GM19452 (cell line): ENCODE results near the gene ITLN1.

Experiments
- ATAC-seq: cut with Tn5 transposase; IDR thresholded peaks from one replicate; pipeline ENCODE4 v1.9.1; 2021; ENCODE audit not compliant: unreplicated experiment

The ITLN1 gene

GRCh38 chr1:160858507-160858906 is 26.5 kb downstream of the ITLN1 start:
- ATAC-seq: no peak

- no peak for ATAC-seq
Measured at GRCh38 chr1:160858097-160858496, 26.9 kb downstream of the ITLN1 start.

GRCh38 chr1:160855181-160855981 is 29.6 kb downstream of the ITLN1 start:
- ATAC-seq: peak; percentile 93

GRCh38 chr1:160853754-160854153 is 31.2 kb downstream of the ITLN1 start:
- no peak for ATAC-seq

- ATAC-seq: no peak
Measured at GRCh38 chr1:160853014-160853413, 32.0 kb downstream of the ITLN1 start.

- ATAC-seq: no peak
Measured at GRCh38 chr1:160850993-160851392, 34.0 kb downstream of the ITLN1 start.

GRCh38 chr1:160850541-160850940 is 34.4 kb downstream of the ITLN1 start:
- no peak for ATAC-seq

- no peak for ATAC-seq
Measured at GRCh38 chr1:160846281-160846680, 38.7 kb downstream of the ITLN1 start.

GRCh38 chr1:160844447-160845232 is 40.3 kb downstream of the ITLN1 start:
- no peak for ATAC-seq

GRCh38 chr1:160841079-160841478 is 43.9 kb downstream of the ITLN1 start:
- ATAC-seq: no peak

GRCh38 chr1:160839746-160840145 is 45.2 kb downstream of the ITLN1 start:
- no peak for ATAC-seq

- no peak for ATAC-seq
Measured at GRCh38 chr1:160838888-160839287, 46.1 kb downstream of the ITLN1 start.

- ATAC-seq: peak; percentile 78
Measured at GRCh38 chr1:160837558-160838205, 47.3 kb downstream of the ITLN1 start.

- no peak for ATAC-seq
Measured at GRCh38 chr1:160836981-160837557, 47.9 kb downstream of the ITLN1 start.

- ATAC-seq: no peak
Measured at GRCh38 chr1:160836561-160836960, 48.4 kb downstream of the ITLN1 start.

GRCh38 chr1:160835751-160836150 is 49.2 kb downstream of the ITLN1 start:
- no peak for ATAC-seq

- ATAC-seq: no peak
Measured at GRCh38 chr1:160834945-160835565, 49.9 kb downstream of the ITLN1 start.

- no peak for ATAC-seq
Measured at GRCh38 chr1:160830321-160831153, 54.4 kb downstream of the ITLN1 start.

- no peak for ATAC-seq
Measured at GRCh38 chr1:160829766-160830165, 55.2 kb downstream of the ITLN1 start.

- no peak for ATAC-seq
Measured at GRCh38 chr1:160827418-160827817, 57.6 kb downstream of the ITLN1 start.
